Gastrocnemius medialis (tissue), 4 donors: ENCODE measurements around the gene GNAZ. TPM values are rescaled to one million over a fixed set of nuclear protein-coding genes. Genes with fewer than 3 reads are reported as not detected.

Experiments used
- ATAC-seq, 2 donors: fragments of 150-250 bp; one replicate each; pipeline ENCODE4 v1.9.1; 2016
- DNase-seq, 2 donors: peaks; one replicate each; pipeline ENCODE4 v3.0.0-alpha.2; 2019
- H3K27ac ChIP-seq, 4 donors: fragments of 200-600 bp; sonication (generic); 1 replicate in 1 of 4; 2 replicates in 3 of 4; pipeline ENCODE4 v1.5.1; 2016 to 2018; ENCODE audit warnings: mild to moderate bottlenecking in 2 of 4, moderate library complexity in 1 of 4
- H3K27me3 ChIP-seq, 3 donors: fragments of 200-600 bp; sonication (generic) in 2 of 3; 1 replicate in 1 of 3; 2 replicates in 2 of 3; pipeline versions ENCODE4 v1.5.1 to v1.6.0; 2016 to 2019; ENCODE audit warnings: mild to moderate bottlenecking in 1 of 3, moderate library complexity in 1 of 3
- H3K36me3 ChIP-seq, 2 donors: fragments of 200-600 bp; sonication (generic) in 1 of 2; one replicate each; pipeline ENCODE4 v1.5.1; 2017 to 2018
- H3K4me1 ChIP-seq, 2 donors: fragments of 200-600 bp; sonication (generic) in 1 of 2; one replicate each; pipeline ENCODE4 v1.5.1; 2016 to 2017; ENCODE audit warnings: mild to moderate bottlenecking in 2 of 2
- H3K4me3 ChIP-seq, 4 donors: fragments of 200-600 bp; sonication (generic) in 3 of 4; 1 replicate in 1 of 4; 2 replicates in 3 of 4; pipeline ENCODE4 v1.5.1; 2016 to 2019; ENCODE audit warnings: mild to moderate bottlenecking in 2 of 4
- H3K9me3 ChIP-seq, 3 donors: fragments of 200-600 bp; sonication (generic) in 2 of 3; 1 replicate in 1 of 3; 2 replicates in 2 of 3; pipeline ENCODE4 v1.5.1; 2016 to 2019
- CTCF ChIP-seq, 5 experiments: fragments of 450-650 bp in 3 of 5; fragments of 200-600 bp in 2 of 5; sonication (generic) in 2 of 5; IDR thresholded peaks in 4 of 5; conservative IDR thresholded peaks in 1 of 5; 1 replicate in 4 of 5; 2 replicates in 1 of 5; pipeline ENCODE4 v1.5.1; 2016 to 2019; ENCODE audit warnings: antibody characterized with exemption in 5 of 5, mild to moderate bottlenecking in 3 of 5, moderate library complexity in 3 of 5
- POLR2A ChIP-seq, 2 donors: fragments of 450-650 bp; IDR thresholded peaks; one replicate each; pipeline ENCODE4 v1.6.1; 2017; ENCODE audit warnings: antibody characterized with exemption in 2 of 2, mild to moderate bottlenecking in 2 of 2, moderate library complexity in 2 of 2
- in situ Hi-C, 4 donors: fragments of 200-750 bp; cut with MboI; loops; one replicate each; pipeline versions ENCODE4 v1.15.0 to v1.8.0; 2017; ENCODE audit warnings: low sequenced_read_pairs in 4 of 4
- intact Hi-C: fragments of 100-400 bp; cut with DNase I; formaldehyde crosslinking; loops from one replicate; pipeline ENCODE4 v1.15.1; 2023; ENCODE audit warnings: low total_unique reads
- total RNA-seq, 4 donors: library from RNA; depleted of rRNA; stranded (reverse); fragments of >200 nt; gene quantifications; one replicate each; pipeline versions ENCODE4 v1.1.0 to v1.2.3, GENCODE V29; 2016

Gene GNAZ
- total RNA-seq, 4 donors from 2014 or later, result 0.92 to 3.1 (median 2.6) TPM

GRCh38 chr22:23117891-23118646 lies 47.8 kb downstream of the GNAZ start:
- Histone ChIP-seq H3K9me3 (no peaks in the 10 kb centered on the region), H3K36me3 (no peaks in the 10 kb centered on the region), H3K4me1 (peaks cover 0 to 5% of the 10 kb centered on the region in 2 donors), H3K27ac (no peak overlapping the region), H3K27me3 (no peaks in the 10 kb centered on the region), H3K4me3 (no peak overlapping the region)
- no peak for TF ChIP-seq POLR2A (IDR thresholded peaks at IDR 0.05)
- in situ Hi-C loops (no loop called here), intact Hi-C loops (no loop called here)
- peak in 1 of 2 donors; percentile 51 for ATAC-seq
- DNase-seq, result no peak

DNA sequence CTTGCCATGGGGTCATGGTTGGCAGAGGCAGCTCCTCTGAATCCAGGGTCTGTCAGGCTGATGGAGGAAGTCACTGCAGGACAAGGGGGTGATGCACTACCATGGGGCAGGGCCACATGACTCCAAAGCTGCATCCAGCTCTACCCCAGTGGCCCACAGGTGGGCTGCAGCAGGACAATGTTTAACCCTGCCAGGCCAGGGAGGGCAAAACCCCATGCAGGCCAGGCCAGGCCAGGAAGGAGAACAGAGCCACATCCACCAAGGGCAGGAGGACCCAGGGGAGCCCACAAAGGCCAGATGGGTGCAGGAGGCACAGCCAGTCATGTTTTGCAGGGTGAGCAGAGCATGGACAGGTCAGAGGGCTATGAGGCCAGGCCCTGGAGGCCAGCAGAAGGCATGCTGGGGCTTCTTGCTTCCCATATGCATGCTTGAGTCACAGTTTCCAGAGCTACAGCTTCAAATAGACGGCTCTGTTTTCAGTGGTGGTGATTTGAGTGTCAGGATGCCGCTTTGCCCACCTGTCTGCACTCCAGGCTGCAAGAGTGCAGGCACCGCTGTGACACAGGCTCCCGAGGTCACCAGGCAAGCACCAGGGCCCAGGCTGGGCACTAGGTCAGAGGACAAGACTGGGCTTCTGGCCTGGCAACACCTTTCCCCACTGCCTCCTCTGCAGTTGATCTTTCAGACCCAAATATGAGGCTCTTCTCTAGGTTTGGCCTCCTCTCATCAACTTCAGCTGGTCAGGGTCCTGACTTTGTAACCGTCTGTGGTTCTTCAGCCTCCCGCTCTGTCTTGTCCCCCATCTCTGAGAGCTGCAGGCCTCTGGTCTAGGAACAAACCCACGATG lies 48.6 kb downstream of the GNAZ start:
- no peak for TF ChIP-seq CTCF (IDR thresholded peaks at IDR 0.05 in 4 of 5, conservative IDR thresholded peaks at IDR 0.05 in 1 of 5)
- no peak for TF ChIP-seq POLR2A (IDR thresholded peaks at IDR 0.05)
- ATAC-seq, result no peak
- H3K36me3 ChIP-seq, result no peaks in the 10 kb centered on the region
- no peaks in the 10 kb centered on the region for H3K27me3 ChIP-seq
- intact Hi-C loops (no loop called here), in situ Hi-C loops (no loop called here)
- no peak overlapping the region for H3K27ac ChIP-seq
- no peak overlapping the region for H3K4me3 ChIP-seq
- H3K4me1 ChIP-seq, result peaks cover 0 to 5% of the 10 kb centered on the region in 2 donors
- no peak for DNase-seq
- H3K9me3 ChIP-seq, result no peaks in the 10 kb centered on the region

DNA sequence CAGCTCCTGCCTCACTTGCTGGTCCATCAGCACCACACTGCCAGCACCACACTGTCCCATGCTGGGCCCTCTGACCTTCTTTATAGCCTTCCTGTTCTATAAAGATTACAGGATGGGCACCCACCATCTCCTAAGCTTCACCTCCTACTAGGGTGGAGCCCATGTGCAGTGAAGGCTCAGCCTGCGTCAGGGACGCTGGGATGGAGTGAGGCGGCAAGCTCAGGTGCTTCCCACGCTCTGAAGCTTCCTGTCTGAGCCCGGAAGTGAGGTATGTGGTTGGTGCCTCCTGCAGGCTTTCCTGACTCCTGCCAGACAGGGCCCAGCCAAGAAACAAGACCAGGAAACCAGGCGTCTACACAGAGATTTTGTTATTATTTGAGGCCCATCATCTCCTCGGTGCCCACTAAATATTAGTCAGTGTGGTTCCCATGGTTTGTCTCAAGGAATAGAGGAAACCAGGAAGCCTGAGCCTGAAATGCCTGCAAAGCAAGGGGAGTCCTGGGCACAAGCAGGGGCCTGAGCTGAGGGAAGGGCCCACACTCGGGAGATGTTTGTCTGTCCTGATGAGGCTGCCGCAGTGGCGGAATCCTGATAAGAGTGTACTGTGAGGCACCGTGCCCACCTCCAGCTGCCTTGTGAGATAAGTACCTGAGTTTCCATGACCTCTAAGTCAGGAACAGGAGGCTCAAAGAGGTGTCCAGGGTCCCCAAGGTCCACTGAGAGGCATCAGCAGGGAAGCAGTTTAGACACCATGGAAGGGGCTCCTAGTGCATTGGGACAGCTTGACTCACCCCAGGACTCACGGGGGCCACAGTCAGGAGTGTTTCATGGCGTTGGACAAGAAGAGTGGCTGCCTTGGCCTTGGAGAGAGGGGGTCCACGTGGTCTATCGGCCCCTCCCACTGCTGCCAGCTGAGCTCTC lies 49.4 kb downstream of the GNAZ start:
- ATAC-seq (no peak), DNase-seq (no peak)
- Histone ChIP-seq H3K27me3 (no peaks in the 10 kb centered on the region), H3K9me3 (no peaks in the 10 kb centered on the region), H3K4me1 (peaks cover 0 to 5% of the 10 kb centered on the region in 2 donors), H3K36me3 (no peaks in the 10 kb centered on the region), H3K27ac (no peak overlapping the region), H3K4me3 (no peak overlapping the region)
- in situ Hi-C loops, result loop anchor here in 2 of 4 donors (10.0 kb wide), 2 partner anchors 155 to 265 kb away; no protein-coding TSS in a partner anchor
- intact Hi-C loops, result no loop called here
- TF ChIP-seq CTCF (IDR thresholded peaks at IDR 0.05 in 4 of 5, conservative IDR thresholded peaks at IDR 0.05 in 1 of 5) (no peak), POLR2A (IDR thresholded peaks at IDR 0.05) (no peak)

GRCh38 chr22:23120415-23120899 lies 50.1 kb downstream of the GNAZ start:
- no peak for TF ChIP-seq POLR2A (IDR thresholded peaks at IDR 0.05)
- no peak for TF ChIP-seq CTCF (IDR thresholded peaks at IDR 0.05 in 4 of 5, conservative IDR thresholded peaks at IDR 0.05 in 1 of 5)
- no peak for ATAC-seq
- Histone ChIP-seq H3K4me3 (no peak overlapping the region), H3K4me1 (peaks cover 0 to 5% of the 10 kb centered on the region in 2 donors), H3K27ac (no peak overlapping the region), H3K27me3 (no peaks in the 10 kb centered on the region), H3K36me3 (no peaks in the 10 kb centered on the region), H3K9me3 (no peaks in the 10 kb centered on the region)
- intact Hi-C loops (no loop called here), in situ Hi-C loops (loop anchor here in 2 of 4 donors (10.0 kb wide), 2 partner anchors 156 to 266 kb away; no protein-coding TSS in a partner anchor)
- DNase-seq, result no peak
